ENCODE results near the gene VPS9D1.
"Not testable (repeated sequence)": the region's sequence is repeated elsewhere in the genome, so short reads cannot be mapped to it uniquely, and the experiment has no call there.

The VPS9D1 gene

DNA sequence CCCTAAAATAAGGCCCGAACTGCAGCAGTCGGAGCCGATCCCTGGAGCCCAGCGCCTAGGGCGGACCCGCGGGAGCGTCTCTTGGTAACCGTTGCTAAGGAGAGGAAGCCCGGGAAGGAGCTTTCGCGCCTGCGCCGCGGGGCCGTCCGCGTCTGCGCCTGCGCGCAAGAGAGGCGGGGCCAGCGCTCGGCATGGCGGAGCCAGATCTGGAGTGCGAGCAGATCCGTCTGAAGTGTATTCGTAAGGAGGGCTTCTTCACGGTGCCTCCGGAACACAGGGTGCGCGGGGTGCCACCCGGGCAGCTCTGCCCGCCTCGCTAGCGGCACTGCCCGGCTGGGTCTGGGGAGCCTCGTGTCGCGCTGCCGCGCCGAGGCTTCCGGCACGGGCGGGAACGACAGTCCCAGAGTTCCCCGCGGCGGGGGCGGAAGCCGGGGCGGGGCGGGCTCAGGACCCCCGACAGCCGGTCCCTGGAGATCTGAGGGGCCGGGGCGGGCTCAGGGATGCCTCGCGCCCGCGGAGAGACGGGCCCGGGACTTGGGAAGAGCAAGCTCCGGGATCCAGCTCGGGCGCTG is 34.1 kb downstream of the VPS9D1 start, which contains the start of gene CDK10:
Gene CDK10 (plus strand): TSS at position 170 of the 572 bp plus-strand sequence. CDS start 22 bp downstream, at position 192.
- TF ChIP-seq, protein P1, sequence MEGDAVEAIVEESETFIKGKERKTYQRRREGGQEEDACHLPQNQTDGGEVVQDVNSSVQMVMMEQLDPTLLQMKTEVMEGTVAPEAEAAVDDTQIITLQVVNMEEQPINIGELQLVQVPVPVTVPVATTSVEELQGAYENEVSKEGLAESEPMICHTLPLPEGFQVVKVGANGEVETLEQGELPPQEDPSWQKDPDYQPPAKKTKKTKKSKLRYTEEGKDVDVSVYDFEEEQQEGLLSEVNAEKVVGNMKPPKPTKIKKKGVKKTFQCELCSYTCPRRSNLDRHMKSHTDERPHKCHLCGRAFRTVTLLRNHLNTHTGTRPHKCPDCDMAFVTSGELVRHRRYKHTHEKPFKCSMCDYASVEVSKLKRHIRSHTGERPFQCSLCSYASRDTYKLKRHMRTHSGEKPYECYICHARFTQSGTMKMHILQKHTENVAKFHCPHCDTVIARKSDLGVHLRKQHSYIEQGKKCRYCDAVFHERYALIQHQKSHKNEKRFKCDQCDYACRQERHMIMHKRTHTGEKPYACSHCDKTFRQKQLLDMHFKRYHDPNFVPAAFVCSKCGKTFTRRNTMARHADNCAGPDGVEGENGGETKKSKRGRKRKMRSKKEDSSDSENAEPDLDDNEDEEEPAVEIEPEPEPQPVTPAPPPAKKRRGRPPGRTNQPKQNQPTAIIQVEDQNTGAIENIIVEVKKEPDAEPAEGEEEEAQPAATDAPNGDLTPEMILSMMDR (IDR thresholded peaks at IDR 0.05; ENCODE audit: low read depth, low read length, missing control alignments), result no peak
- no peak for DNase-seq (ENCODE audit: low read depth)
- H3K4me3 ChIP-seq (ENCODE audit: low read depth, low read length), result peak within 1 kb of the TSS; percentile 87

DNA sequence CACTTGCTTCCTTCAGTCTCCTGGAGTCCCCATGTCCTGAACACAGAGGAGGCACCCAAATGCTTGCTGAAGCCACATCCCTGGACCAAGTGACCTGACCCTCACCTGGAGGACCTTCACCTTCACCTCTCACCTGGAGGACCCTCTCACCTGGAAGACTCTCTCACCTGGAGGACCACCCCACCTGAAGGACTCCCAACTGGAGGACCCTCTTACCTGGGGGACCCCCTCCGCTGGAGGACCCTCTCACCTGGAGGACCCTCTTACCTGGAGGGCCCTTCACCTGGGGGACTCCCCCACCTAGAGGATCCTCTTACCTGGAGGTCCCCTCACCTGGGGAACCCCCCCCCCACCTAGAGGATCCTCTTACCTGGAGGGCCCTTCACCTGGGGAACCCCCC is 34.8 kb downstream of the VPS9D1 start:
- TF ChIP-seq, protein P1 (IDR thresholded peaks at IDR 0.05; ENCODE audit: low read depth, low read length, missing control alignments), result no peak
- no peak overlapping the region for H3K4me3 ChIP-seq (ENCODE audit: low read depth, low read length)
- no peak for DNase-seq (ENCODE audit: low read depth)

DNA sequence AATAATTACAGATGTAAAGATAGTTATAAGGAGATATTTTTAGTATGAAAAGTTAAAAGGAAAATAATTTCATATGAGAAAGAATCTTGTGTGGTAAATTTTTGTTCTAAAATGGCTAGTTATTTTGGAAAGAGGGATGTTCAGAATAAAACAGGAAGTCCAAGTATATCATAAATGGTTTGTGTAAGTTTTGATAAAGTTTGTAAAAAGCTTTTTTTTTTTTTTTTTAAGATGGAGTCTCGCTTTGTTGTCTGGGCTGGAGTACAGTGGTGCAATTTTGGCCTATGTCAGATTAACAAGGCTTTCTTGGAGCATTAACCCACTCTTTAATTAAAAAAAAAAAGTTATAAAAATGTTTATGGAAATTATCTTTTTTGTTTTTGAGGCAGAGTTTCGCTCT is 42.4 kb downstream of the VPS9D1 start:
- H3K4me3 ChIP-seq (ENCODE audit: low read depth, low read length), result no peak overlapping the region
- no peak for DNase-seq (ENCODE audit: low read depth)
- TF ChIP-seq, protein P1 (IDR thresholded peaks at IDR 0.05; ENCODE audit: low read depth, low read length, missing control alignments), result no peak

DNA sequence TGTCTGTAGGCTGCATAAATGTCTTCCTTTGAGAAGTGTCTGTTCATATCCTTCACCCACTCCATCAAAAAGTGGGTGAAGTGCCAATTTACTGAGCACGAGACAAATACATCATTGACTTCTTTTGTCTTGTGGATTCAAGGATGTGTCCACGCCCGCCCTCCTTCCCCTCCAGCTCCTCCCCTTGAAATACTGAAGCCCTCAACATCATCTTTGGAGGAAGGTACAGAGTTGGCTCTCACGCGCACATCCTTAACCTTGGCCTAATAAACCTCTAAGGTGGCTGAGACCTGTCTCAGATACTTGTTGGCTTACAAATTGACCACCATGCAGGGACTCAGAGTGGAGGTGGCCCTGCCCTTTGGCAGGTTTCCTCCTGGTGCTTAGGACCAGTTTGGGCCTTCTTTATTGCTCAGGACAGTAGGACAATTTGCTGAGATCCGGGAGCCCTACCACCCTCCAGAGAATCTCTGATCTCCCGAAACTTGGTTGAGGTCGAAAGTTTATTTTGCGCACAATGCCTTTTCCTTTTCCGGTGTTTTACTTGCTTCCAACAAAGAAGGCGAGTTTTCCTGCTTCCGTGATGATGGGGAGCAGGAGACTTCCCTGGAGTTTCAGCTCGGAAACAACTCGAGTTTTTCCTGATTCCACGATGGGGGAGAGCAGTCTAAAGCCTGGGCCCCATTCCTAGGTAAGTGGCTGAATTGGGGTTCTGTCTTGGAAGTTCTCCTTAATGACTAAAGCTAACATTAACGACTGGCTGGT is 48.3 kb downstream of the VPS9D1 start:
- TF ChIP-seq, protein P1 (IDR thresholded peaks at IDR 0.05; ENCODE audit: low read depth, low read length, missing control alignments), result no peak
- no peak overlapping the region for H3K4me3 ChIP-seq (ENCODE audit: low read depth, low read length)

DNA sequence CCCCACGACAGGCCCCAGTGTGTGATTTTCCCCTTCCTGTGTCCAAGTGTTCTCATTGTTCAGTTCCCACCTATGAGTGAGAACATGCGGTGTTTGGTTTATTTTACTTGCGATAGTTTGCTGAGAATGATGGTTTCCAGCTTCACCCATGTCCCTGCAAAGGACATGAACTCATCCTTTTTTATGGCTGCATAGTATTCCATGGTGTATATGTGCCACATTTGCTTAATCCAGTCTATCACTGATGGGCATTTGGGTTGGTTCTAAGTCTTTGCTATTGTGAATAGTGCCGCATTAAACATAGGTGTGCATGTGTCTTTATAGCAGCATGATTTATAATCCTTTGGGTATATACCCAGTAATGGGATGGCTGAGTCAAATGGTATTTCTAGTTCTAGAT is 49.1 kb downstream of the VPS9D1 start:
- H3K4me3 ChIP-seq (ENCODE audit: low read depth, low read length), result not testable (repeated sequence)

More for the DNA sequence above, 48.3 kb downstream of the VPS9D1 start:
- DNase-seq (ENCODE audit: low read depth), result no peak

DNA sequence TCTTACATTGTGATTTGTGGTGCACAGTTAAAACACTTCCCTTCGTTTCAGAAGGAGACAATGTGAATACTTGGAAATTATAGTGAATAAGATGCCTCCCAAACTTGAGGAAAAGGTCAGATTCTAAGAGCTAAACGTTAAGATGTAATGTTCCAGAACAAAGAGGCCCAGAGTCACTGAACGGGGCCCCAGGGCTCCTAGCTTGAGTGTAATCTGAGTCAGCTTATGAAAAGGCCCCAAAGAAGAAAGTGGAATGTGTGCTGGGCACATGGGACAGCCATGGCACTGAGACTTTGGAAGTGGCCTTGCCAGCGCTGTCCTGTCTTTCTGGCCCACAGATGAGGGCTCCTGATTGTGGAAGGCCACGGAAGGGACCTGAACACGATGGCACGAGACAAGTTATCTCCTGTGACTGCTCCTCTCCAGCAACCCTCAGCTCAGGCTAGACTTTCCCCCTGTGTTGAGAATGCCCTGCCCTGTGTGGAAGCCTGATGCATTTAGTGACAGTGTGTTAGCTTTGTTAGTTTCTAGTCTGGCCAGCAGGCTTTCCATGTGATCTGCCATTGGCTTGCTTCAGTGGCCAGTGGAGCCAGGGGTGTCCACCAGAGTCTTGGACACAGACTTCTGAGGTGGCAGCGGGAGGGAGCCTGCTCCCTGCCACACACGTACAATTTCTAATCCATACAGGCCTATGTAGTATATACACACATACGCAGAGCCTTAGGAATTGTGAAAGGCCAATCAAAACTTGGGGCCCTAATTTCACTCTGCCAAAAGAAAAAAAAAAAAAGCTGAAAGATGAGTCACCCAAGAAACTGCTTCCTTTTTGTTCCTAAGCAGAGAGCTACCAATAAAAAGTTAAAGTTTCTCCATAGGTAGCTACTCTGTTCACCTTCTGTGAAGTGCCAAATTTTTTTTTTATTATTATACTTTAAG is 49.9 kb downstream of the VPS9D1 start:
- DNase-seq (ENCODE audit: low read depth), result no peak
- TF ChIP-seq, protein P1 (IDR thresholded peaks at IDR 0.05; ENCODE audit: low read depth, low read length, missing control alignments), result no peak
- H3K4me3 ChIP-seq (ENCODE audit: low read depth, low read length), result no peak overlapping the region

More for the DNA sequence above, 49.1 kb downstream of the VPS9D1 start:
- not testable (repeated sequence) for DNase-seq (ENCODE audit: low read depth)

DNA sequence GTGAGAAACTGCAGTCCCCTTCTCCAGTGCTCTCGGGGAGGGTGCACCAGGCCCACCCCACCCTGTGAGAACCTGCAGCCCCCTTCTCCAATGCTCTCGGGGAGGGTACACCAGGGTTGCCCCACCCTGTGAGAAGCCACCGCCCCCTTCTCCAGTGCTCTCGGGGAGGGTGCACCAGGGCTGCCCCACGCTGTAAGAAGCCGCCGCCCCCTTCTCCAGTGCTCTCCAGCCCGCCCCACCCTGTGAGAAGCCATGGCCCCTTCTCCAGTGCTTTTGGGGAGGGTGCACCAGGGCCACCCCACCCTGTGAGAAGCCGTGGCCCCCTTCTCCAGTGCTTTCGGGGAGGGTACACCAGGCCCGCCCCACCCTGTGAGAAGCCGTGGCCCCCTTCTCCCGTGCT is 50.9 kb downstream of the VPS9D1 start:
- H3K4me3 ChIP-seq (ENCODE audit: low read depth, low read length), result no peak overlapping the region
- no peak for DNase-seq (ENCODE audit: low read depth)
- TF ChIP-seq, protein P1 (IDR thresholded peaks at IDR 0.05; ENCODE audit: low read depth, low read length, missing control alignments), result no peak
